ENCODE measurements around the gene TSPAN7. TPM values are rescaled to one million over a fixed set of nuclear protein-coding genes. Genes with fewer than 3 reads are reported as not detected.

The TSPAN7 gene
- total RNA-seq, 1 experiment from 2014 or later: 2.0 TPM

DNA sequence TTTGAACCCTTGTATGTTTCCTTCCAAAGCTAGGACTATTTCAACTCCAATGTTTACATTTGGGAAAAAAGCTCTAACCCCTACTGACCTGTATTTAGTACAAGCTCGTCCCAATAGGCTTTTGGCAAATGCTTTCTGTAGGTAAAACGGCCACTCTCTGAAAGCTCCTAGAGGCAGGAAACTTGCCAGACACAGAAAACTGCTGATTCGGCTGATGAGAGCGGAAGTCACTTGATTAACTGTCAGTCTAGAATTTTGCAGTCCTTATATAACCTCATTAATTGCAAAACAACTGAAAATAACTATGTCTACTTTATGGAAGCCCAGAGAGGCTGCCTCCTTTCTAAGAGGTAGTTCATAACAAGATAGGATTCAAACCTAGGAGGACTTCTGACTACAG, 108.1 kb downstream of the TSPAN7 start:
- no peak overlapping the region for H3K27ac ChIP-seq
- H3K4me1 ChIP-seq: no peaks in the 10 kb centered on the region
- no peaks in the 10 kb centered on the region for H3K36me3 ChIP-seq
- H3K27me3 ChIP-seq: no peaks in the 10 kb centered on the region
- H3K9me3 ChIP-seq (replicated peaks): no peaks in the 10 kb centered on the region
- H3K4me3 ChIP-seq: no peak overlapping the region
- DNase-seq: no peak

DNA sequence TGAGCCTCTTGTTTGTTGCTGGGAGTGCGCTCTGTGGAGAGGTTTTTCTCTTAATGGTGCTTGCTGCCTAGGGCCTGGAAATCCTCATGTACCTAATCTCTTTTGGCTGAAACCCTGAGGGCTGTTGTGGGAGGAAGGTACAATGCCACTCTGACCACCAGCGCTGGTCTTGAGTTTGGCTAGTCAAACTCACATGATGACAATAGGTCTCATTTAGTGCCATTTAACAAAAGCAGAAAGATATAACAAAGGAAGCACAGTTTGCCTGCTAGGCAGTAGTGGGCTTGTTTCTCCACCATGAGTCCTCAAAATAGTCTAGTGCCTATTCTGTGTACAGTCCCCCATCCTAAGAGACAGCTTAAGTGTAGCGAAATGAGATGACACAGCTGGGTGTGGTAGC, 111.3 kb downstream of the TSPAN7 start:
- Histone ChIP-seq H3K27me3 (no peaks in the 10 kb centered on the region), H3K4me1 (no peaks in the 10 kb centered on the region), H3K36me3 (no peaks in the 10 kb centered on the region), H3K9me3 (replicated peaks) (no peaks in the 10 kb centered on the region), H3K4me3 (no peak overlapping the region), H3K27ac (no peak overlapping the region)
- no peak for DNase-seq

DNA sequence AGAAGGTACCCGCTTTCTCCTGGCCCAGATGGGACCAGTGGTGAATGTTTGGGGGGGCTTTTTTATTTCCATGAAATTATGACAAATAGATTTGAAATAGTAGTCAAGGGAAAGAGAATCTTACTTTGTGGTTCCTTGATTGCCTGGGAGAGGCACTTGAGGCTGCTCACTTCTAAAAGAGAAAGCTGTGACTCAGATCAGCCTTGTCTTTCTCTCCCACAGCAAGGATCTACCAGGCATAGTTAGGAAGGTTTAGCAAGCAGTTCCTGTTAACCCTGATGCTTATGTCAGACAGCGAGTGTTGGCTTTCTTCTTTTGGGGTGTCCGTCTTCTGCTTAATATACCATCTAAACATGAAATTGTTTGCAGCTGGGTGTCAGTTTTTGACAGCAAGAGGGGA, 114.5 kb downstream of the TSPAN7 start:
- Histone ChIP-seq H3K27ac (no peak overlapping the region), H3K4me1 (no peaks in the 10 kb centered on the region), H3K36me3 (no peaks in the 10 kb centered on the region), H3K9me3 (replicated peaks) (no peaks in the 10 kb centered on the region), H3K27me3 (no peaks in the 10 kb centered on the region), H3K4me3 (no peak overlapping the region)
- no peak for DNase-seq

DNA sequence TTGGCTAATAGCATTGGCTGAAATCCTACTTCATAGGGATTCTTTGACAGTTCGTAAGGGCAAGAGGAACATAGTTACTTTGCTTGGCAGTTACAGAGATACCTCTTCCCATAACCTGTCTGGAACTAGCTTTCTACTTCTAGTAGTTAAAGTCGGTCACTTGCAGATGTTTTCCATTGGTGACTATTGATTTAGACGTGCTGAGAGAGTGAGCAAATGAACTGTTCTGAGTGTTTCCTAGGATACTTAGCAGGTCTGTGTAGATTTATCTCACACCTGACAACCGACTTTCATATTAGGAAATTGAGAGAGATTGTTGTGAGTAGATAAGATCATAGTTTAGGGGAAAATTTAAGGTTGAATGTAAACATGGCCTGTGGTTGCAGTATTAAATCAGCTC, 116.8 kb downstream of the TSPAN7 start:
- H3K27ac ChIP-seq: no peak overlapping the region
- H3K4me3 ChIP-seq: no peak overlapping the region
- no peaks in the 10 kb centered on the region for H3K27me3 ChIP-seq
- no peaks in the 10 kb centered on the region for H3K36me3 ChIP-seq
- no peaks in the 10 kb centered on the region for H3K9me3 ChIP-seq (replicated peaks)
- no peaks in the 10 kb centered on the region for H3K4me1 ChIP-seq
- DNase-seq: no peak

DNA sequence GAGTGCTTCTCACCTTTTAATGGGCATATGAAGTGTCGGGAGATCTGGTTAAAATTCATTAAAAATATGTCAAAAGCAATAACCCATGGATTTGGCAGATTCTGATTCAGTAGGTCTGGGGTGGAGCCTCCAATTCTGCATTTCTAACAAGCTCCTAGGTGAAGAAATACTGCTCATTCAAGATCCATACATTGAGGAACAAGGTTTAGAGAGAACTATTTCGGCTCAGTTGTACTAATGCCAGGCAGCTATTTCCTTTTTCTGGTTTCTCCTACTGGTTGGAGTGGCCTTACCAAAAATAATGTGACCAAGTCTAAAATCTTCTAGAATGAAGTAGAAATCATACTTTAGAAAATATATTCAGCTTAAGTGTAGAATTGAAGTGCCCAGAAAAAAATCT, 117.5 kb downstream of the TSPAN7 start:
- Histone ChIP-seq H3K27ac (no peak overlapping the region), H3K27me3 (no peaks in the 10 kb centered on the region), H3K4me3 (no peak overlapping the region), H3K36me3 (no peaks in the 10 kb centered on the region), H3K4me1 (no peaks in the 10 kb centered on the region), H3K9me3 (replicated peaks) (no peaks in the 10 kb centered on the region)
- no peak for DNase-seq

DNA sequence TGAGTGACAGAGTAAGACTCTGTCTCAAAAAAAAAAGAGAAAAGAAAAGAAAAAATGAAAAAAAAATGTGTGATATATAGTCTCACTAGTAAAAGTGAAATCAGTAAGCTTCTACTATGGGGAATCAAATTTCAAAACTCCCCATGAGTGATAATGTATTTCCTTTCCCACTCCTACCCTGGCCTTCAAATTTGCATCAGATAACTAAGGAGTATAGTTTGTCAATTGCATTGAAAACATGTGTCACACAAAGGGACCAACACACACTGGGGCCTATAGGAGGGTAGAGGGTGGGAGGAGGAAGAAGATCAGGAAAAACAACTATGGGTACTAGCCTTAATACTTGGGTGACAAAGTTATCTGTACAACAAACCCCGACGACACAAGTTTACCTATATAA, 118.4 kb downstream of the TSPAN7 start:
- H3K4me3 ChIP-seq: no peak overlapping the region
- no peak for DNase-seq
- H3K36me3 ChIP-seq: no peaks in the 10 kb centered on the region
- H3K9me3 ChIP-seq (replicated peaks): no peaks in the 10 kb centered on the region
- no peak overlapping the region for H3K27ac ChIP-seq
- H3K27me3 ChIP-seq: no peaks in the 10 kb centered on the region
- H3K4me1 ChIP-seq: no peaks in the 10 kb centered on the region

DNA sequence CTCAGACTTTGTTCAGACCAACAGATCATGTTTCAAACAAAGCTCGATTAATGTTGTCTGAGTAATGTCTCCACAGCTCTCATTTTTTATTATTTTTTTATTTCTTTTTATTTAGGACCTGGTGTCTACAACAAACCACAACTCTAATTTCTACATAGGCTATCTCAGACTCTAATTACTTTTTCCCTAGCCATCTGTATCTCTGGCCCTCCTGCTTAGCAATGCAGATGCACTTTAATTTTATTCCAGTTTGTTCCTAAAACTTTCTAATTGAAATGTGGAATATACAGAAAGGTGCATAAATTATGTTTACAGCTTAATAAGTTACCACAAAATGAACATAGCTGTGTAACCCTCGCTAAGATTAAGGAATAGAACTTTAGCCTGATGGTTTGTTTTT, 120.8 kb downstream of the TSPAN7 start:
- DNase-seq: no peak
- no peaks in the 10 kb centered on the region for H3K4me1 ChIP-seq
- H3K9me3 ChIP-seq (replicated peaks): no peaks in the 10 kb centered on the region
- H3K36me3 ChIP-seq: no peaks in the 10 kb centered on the region
- no peak overlapping the region for H3K27ac ChIP-seq
- no peak overlapping the region for H3K4me3 ChIP-seq
- H3K27me3 ChIP-seq: no peaks in the 10 kb centered on the region

DNA sequence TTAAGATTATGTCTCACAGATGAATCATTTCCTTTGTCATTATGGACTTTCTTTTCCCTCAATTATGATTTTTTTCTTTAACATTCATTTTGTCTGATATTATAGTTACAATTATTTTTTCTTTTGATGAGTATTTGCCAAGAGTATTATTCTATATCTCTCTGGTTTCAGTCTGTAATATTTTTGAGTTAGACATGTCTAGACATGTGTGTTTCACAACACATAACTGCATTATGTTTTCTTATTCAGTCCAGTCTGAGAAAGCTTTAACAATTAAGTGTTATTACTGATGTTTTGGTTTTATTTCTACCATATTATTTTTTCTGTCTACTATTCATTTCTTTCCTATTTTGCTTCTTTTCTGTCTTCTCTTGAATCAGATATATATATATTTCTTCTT, 131.6 kb downstream of the TSPAN7 start:
- no peaks in the 10 kb centered on the region for H3K36me3 ChIP-seq
- H3K4me1 ChIP-seq: no peaks in the 10 kb centered on the region
- no peaks in the 10 kb centered on the region for H3K27me3 ChIP-seq
- no peak overlapping the region for H3K27ac ChIP-seq
- no peaks in the 10 kb centered on the region for H3K9me3 ChIP-seq (replicated peaks)
- DNase-seq: no peak
- H3K4me3 ChIP-seq: no peak overlapping the region

DNA sequence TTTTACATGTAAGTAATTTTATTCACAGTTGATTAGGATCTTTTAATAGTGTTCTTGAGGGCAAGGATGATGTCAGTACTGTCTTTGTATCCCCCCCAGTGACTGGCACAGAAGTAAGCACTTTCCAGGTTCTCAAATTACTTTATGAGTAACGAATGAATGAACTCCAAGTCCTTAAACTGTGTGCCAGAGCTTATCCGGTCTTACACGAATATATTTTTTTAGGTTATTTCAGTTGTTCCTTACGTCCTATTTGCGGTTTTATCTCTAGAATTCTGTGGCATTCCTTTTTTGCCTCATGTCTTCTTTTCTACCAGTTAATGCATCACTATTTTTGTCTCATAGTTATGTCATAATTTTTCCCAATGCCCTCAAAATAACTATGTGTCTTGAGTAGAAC, 133.1 kb downstream of the TSPAN7 start:
- peak in 1 of 2 experiments; percentile 16 for DNase-seq

DNA sequence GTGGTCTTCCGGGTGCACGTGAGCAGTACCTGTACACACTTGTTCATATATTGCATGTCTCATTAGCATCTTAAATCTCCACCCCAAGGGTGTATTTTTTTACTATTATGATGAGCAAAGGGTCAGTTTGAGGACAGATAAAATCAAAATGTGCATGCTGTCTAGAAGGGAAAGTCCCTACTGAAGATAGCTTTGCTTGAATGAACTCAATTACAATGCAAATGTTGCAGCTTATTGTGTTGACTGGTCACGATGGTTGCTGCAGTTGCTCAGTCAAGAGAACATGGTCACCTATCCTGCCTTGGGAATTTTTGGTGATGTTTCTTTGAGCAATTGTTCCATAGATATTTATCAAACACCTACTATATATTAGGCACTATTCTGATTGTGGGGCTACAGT, 136.1 kb downstream of the TSPAN7 start:
- Histone ChIP-seq H3K4me1 (no peaks in the 10 kb centered on the region), H3K27me3 (no peaks in the 10 kb centered on the region), H3K36me3 (no peaks in the 10 kb centered on the region), H3K27ac (no peak overlapping the region), H3K9me3 (replicated peaks) (no peaks in the 10 kb centered on the region), H3K4me3 (no peak overlapping the region)
- DNase-seq: no peak

More for the DNA sequence above, 133.1 kb downstream of the TSPAN7 start:
- H3K4me3 ChIP-seq: no peak overlapping the region
- no peak overlapping the region for H3K27ac ChIP-seq
- H3K27me3 ChIP-seq: no peaks in the 10 kb centered on the region
- H3K9me3 ChIP-seq (replicated peaks): no peaks in the 10 kb centered on the region
- no peaks in the 10 kb centered on the region for H3K36me3 ChIP-seq
- no peaks in the 10 kb centered on the region for H3K4me1 ChIP-seq

DNA sequence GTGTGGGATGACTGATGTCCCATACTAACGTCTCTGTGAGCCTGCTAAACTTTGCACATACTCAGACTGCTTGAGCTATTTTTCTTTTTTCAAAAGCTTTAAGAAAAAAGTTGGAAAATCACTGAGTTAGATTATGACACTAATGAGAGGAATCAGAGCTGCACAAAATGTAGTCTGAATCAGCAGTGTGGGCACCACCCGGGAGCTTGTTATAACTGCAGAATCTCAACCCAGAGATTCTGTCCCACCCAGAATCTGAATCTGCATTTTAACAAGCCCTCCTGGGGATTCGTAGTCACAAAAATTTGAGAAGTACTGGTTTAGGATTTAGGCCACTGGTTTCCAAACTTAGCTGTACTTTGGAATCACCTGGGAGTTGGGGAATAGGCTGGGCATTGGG, 137.8 kb downstream of the TSPAN7 start:
- no peaks in the 10 kb centered on the region for H3K4me1 ChIP-seq
- no peaks in the 10 kb centered on the region for H3K9me3 ChIP-seq (replicated peaks)
- H3K27me3 ChIP-seq: no peaks in the 10 kb centered on the region
- no peak overlapping the region for H3K4me3 ChIP-seq
- H3K36me3 ChIP-seq: no peaks in the 10 kb centered on the region
- H3K27ac ChIP-seq: no peak overlapping the region
- DNase-seq: no peak

DNA sequence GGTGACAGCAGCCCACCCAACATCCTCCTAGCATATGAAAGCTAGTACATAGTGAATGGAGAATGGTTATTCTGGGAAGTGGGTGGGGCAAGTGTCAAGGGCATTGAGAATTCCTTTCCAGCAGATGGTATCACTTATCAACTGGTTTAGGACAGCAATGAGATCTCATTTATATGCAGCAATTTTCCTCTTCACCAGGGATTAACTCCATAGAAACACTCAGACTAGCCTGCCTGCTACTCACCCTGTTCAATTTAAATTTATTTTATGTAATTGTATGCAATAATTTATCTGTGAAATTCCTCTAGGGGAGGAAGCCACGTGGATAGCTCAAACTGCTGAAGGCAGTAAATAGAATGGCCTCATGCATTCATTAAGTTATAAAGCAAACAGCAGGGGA, 138.4 kb downstream of the TSPAN7 start:
- Histone ChIP-seq H3K36me3 (no peaks in the 10 kb centered on the region), H3K4me1 (no peaks in the 10 kb centered on the region), H3K9me3 (replicated peaks) (no peaks in the 10 kb centered on the region), H3K4me3 (no peak overlapping the region), H3K27ac (no peak overlapping the region), H3K27me3 (no peaks in the 10 kb centered on the region)
- DNase-seq: peak in 1 of 2 experiments; percentile 24

DNA sequence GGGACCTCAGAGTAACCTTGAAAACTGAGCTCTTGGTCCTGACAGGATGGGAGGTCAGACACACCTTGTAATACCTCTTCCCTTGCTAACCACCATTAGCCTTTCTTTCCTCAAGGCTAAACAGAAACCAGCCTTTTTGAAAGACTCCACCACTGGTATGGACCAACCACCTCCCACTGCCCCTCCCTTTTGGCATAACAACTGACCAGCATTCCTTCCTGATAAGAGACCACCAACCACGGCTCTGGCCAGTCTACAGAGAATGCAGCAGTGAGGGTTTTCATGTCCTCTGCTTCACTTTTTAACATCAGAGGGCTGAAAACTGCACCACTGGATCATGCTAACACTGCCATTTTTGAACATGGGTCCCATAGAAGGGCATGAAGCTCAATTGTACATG, 139.7 kb downstream of the TSPAN7 start:
- H3K4me1 ChIP-seq: no peaks in the 10 kb centered on the region
- no peaks in the 10 kb centered on the region for H3K27me3 ChIP-seq
- H3K4me3 ChIP-seq: no peak overlapping the region
- peak in 1 of 2 experiments; percentile 4 for DNase-seq
- no peak overlapping the region for H3K27ac ChIP-seq
- H3K9me3 ChIP-seq (replicated peaks): no peaks in the 10 kb centered on the region
- H3K36me3 ChIP-seq: no peaks in the 10 kb centered on the region

DNA sequence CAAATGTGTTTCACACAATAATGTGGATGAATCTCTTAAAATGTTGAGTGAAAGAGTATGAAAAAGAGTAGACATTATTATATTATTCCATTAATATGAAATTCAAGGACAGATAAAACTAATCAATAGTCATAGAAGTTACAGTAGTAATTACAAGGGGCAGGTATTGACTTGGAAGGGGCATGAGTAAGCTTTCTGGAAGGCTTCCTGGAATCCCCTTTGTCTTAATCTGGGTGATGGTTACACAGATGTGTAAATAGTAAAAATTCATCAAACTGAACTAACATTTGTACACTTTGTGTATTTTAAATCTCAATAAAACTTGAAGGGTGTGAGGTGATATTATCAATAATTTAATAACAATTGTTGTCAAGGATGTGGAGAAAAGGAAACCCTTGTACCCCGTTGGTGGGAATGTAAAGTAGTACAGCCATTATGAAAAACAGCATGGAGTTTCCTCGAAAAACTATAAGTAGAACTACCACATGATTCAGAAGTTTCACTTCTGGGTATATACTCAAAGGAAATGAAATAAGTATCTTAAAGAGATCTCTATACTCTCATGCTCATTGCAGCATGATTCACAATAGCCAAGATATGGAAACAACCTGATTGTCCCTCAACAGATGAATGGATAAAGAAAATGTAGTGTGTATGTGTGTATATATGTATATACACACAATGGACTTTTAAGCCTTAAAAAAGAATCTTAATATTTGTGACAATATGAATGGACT, 143.0 kb downstream of the TSPAN7 start:
- no peak overlapping the region for H3K4me3 ChIP-seq
- H3K27ac ChIP-seq: no peak overlapping the region
- H3K9me3 ChIP-seq (replicated peaks): no peaks in the 10 kb centered on the region
- no peaks in the 10 kb centered on the region for H3K27me3 ChIP-seq
- no peaks in the 10 kb centered on the region for H3K4me1 ChIP-seq
- no peaks in the 10 kb centered on the region for H3K36me3 ChIP-seq
- DNase-seq: no peak

DNA sequence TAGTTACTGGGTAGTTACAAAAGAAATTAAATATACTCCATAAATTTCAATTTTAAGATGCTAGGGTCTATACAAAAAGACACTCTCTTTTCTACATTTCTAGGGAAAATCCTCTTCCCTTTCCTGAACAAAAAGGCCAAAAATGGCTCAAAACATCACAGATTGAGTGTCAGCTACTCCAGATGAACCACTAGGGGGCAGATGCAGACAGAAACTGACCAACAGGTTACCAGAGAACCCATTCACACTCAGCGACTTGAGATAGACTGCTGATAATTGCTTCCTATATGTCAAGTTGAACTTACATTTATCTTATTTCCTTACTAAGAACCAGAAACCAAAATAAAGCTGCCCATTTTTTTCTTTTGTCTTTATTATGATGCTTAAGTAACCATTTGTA, 156.5 kb downstream of the TSPAN7 start:
- H3K27me3 ChIP-seq: no peaks in the 10 kb centered on the region
- no peaks in the 10 kb centered on the region for H3K9me3 ChIP-seq (replicated peaks)
- H3K27ac ChIP-seq: no peak overlapping the region
- DNase-seq: peak; percentile 21 to 57
- H3K4me1 ChIP-seq: no peaks in the 10 kb centered on the region
- H3K36me3 ChIP-seq: no peaks in the 10 kb centered on the region
- H3K4me3 ChIP-seq: no peak overlapping the region

DNA sequence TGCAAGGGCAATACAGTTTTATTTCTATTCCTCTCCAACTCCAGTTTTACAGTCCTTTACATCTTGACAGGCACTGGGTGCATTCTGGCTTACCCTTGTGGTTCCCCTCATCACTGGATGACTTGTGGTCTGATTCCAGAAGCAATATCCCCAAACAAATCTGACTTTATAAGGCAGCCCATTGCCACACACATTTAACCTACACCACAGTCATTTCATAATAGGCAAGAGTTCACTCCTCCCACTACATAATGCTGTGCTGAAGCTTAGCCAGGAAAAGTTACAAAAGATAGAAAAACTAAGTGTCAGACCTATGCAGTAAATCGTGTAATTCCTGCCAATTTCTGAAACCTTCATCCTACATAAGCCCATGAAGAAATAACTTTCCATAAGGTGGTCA, 157.0 kb downstream of the TSPAN7 start:
- H3K27ac ChIP-seq: no peak overlapping the region
- no peak overlapping the region for H3K4me3 ChIP-seq
- no peak for DNase-seq

More for the DNA sequence above, 157.0 kb downstream of the TSPAN7 start:
- Histone ChIP-seq H3K27me3 (no peaks in the 10 kb centered on the region), H3K9me3 (replicated peaks) (no peaks in the 10 kb centered on the region), H3K36me3 (no peaks in the 10 kb centered on the region), H3K4me1 (no peaks in the 10 kb centered on the region)

Data from SJCRH30 (cell line).